TTC549 (cell line): ENCODE measurements around the gene SH3YL1.

ENCODE experiments used
- FAIRE-seq: peaks from 2 replicates; lab custom pipeline; 2012; peaks lifted over from hg19 to GRCh38; lab: Jason Lieb, UNC

SH3YL1 gene, protein sequence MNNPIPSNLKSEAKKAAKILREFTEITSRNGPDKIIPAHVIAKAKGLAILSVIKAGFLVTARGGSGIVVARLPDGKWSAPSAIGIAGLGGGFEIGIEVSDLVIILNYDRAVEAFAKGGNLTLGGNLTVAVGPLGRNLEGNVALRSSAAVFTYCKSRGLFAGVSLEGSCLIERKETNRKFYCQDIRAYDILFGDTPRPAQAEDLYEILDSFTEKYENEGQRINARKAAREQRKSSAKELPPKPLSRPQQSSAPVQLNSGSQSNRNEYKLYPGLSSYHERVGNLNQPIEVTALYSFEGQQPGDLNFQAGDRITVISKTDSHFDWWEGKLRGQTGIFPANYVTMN

DNA sequence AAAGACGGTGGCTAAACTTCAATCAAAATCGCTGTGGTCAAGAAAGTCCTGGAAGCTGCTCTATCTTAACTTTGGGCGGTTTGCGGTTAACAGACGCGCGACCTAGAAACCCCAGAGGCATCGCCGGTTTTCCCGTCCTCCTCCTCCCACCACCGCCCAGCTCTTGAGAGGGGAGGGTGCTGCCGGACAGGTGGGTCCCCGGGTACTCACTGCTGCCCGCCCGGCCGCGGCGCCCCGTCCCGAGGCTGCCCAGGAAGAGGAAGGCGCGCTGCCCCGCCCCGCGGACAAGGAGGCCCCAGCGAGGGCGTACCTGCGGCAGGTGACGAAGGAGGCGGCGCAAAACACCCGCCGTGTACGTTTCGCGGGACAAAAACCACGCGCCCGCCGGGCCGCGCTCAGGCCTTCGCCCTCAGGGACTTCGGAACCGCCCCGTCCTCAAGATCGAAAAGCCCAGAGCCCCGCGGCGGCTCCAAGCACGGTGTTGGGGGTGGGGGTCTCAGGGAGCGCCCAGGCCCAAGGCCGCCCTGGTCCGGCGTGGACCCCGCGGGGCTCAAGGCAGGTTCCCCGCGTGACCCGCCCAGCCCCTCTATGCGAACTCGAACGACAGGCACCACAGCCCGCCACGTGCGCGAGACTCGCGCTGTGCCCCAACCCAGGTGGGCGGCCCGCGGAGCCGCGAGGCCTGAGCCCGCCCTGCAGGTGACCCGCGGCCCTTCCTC, at the start of gene SH3YL1:
Gene SH3YL1 (minus strand): TSS at position 259 of the 719 bp plus-strand sequence. CDS start 48 bp downstream, at position 211.
- FAIRE-seq = no peak

DNA sequence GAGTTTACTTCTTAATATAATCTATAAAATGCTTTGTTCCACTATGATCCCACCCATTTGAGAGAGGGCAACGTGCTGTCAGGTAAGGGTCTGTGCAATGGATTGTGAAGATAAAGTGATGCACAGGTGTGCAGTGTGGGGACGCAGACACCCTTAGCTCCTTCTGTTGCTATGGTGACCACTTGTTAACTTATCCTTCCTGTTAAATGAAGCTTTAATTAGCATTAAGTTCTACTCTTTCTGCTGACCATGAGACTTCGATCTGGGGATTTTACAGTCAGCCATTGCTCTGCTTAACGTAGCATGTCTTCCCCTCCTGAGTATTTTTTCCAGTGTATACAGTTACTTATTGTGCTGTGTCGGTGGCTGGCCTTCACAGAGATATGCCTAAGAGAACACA, 47.2 kb upstream of the SH3YL1 start:
- FAIRE-seq = no peak

DNA sequence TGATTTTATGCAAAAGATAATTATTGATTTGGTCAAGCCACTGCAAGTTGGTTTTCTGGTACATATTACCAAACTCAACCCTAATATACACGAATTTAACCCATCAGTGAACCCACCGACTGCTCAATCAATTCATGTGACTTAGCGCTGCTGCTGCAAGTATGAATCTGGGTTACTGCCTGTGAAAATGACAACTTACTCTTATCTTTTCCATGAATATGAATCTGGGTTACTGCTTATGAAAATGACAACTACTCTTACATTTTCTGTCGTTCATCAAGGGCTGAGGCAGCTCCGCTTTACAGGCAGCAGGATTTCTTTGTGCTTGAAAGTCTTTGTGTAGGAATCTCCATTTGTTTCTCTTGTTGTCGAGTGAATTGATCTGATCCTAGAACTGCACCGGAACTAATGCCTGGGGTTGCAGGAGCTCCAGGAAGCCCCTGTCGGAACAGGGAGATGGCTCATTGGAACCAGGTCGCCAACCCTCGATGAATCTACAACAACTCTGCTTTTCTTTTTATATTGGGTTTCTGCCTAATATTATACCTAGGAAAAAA, 46.2 kb upstream of the SH3YL1 start:
- FAIRE-seq = no peak

DNA sequence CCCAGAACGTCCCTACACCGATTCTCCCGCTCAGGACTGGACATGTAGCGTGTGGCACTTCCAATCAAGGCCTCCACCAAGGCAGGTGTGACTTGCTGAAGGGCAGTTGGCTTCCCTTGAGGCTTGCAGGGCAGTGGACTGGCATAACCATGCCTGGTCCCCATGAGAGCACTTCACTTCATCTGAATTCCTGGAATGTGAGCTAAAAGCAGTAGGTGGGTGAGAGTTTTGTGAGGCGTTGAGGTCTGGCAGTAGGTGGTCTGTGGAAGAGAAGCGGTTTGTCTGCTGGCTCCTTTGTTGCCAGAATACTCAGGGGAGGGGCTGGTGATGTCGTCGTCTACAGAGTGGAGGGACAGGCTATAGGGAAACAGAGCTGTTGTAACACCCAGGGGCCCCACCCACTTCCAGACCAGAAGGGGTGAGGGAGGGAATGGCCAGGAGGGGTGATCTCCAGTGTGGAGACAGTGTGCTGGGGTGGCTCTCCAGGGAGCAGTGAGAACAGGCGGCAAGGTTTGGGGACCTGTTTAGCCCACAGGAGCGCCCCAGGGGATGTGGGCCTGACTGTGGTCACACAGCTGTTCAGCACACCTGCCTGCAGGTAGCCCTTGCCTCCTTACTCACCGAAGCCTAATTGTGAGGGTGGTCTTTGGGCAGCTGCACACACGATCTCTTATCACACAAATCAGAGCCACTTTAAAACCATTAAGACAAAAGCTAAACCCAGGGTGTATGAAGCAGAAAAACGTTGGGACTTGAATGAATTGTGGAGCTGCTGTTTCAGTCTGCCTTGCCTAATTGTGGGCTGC, 45.5 kb upstream of the SH3YL1 start:
- FAIRE-seq = no peak

DNA sequence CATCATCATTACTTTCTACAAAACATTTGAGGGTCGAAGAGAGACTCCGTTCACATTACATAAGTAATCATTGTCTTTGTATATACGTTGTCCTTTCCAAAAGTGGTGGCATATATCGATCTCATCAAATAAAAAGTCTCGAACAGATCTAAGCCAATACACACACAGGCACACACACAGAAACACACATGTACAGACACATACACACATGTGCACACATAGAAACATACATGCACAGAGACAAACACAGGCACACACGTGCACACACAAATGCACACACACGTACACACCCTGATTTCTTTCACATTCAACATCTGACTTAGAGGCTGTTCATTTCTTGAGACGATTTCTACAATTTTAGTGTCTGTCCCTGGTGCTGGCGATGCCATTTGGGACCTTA, 41.5 kb upstream of the SH3YL1 start:
- no peak for FAIRE-seq

DNA sequence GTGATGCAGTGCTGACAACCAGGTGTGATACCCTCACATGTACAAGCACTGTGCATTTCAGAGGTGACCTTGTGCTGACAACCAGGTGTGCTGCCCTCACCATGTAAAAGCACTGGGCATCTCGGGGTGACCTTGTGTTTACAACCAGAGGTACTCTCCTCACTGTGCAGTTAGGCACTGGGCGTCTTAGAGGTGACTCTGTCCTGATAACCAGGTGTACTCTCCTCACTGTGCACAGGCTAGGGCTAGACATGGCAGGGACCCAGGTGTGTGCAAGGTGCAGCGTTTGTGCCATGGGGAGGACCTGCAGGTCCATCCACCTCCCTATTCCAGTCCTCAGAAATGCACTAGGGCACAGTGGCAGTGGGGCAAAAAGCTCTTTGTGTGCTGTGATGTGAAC, 32.5 kb upstream of the SH3YL1 start:
- no peak for FAIRE-seq

DNA sequence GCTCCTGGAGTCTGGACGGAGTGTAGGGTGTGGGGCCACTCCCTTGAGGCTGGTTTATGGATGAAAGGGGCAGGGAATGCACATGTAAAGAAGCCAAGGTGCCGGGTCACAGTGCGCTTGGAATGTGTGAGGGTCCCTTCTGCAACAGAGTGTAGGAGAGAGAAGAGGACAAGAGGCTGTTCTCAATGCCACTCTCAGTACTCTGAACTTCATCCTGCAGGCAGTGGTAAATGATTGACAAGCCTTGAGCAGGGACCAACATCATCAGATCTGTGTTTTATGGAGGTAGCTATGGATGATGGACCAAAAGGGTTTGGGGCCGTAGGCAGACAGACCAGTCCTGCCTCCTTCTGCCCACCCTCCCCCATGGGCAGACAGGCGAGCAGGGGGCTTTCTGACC, 31.3 kb upstream of the SH3YL1 start:
- no peak for FAIRE-seq

DNA sequence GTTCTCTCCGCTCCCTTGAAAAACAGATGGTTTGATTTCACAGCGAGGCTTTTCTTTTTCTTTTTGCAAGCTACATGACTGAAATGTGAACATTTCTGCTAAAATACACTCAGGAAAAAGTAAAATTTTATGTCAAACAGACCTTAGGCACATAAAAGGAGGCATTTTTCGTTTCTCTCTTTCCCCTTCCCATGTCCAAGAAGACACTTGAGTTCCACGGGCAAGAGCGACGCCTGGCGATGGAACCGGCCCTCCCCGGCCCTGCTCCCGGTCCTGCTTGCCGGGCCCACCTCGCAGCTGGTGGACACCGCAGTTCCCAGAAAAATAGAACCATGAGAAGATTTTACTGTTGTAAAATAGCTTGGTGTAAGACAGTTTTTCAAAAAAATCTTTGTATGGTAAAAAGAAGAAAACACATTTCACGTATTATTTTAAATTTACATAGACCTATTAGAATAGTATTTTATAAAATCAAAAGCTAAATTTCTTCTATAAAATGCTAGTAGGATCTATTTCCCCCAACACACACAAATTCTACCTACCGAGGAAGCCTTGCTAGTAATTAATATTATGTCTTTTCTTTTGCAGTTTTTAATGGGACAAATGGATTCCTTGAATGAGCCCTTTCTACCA, 26.4 kb upstream of the SH3YL1 start:
- no peak for FAIRE-seq

DNA sequence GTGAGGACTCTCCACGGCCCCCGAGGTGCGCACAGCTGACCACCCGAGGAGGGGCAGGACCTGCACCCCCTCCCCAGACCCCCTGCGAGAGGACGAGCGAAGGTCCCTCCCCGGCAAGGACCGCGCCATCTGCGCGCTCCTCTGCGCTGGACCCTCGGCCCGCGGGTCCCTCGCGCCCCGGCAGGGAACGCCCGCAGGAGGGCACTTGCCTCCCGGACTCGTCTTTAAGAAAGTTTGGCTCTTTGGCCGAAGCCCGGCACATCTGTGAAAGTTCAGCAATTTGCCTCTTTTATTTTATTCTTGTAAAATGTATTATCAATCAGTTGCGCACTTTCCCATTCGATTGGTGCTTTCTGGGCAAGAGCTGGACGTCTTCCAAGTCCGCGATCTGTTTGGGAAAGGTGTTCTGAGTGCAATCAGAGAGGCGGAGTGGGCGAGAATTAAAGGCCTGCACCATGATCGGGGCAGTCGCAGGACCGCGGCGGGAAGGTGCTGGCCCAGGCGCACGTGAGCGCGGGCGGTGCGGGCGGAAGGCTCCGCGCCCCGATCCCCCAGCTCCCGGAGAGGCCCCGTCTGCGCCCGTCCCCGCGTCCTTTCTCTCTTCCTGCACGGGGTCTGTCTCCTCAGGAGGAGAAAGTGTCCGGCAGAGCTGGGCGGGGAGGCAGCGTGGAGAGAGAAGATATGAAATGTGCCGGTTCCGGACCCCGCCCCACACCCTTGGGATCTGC, 25.7 kb upstream of the SH3YL1 start:
- no peak for FAIRE-seq

DNA sequence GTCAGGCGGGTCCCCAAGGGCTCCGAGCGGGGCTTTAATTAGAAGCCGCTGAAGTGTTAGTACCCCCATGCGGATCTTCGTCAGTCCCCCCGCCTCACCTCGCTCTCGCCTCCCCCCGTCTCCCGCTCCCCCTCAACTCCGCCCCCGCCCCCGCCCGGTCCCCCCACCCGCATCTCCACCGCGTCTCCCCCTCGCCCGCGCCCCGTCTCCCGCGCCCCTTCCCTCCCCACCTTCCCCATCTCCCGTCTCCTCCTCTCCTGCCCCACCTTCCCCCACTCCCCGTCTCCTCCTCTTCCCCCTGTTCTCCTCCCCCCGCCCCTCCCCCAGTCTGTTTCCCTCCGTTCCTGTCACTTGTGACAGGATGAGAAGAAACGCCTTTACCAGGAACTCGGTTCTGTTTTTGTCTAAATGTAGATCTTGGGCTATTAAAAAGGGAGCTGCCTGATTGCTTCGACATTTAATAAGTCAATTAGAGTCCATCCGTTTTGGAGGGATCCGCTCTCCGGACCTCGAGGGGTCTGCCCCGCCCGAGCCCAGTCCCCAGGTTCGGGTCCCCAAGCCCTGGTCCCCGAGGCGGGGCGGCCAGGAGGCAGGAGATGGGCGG, 25.0 kb upstream of the SH3YL1 start:
- no peak for FAIRE-seq

DNA sequence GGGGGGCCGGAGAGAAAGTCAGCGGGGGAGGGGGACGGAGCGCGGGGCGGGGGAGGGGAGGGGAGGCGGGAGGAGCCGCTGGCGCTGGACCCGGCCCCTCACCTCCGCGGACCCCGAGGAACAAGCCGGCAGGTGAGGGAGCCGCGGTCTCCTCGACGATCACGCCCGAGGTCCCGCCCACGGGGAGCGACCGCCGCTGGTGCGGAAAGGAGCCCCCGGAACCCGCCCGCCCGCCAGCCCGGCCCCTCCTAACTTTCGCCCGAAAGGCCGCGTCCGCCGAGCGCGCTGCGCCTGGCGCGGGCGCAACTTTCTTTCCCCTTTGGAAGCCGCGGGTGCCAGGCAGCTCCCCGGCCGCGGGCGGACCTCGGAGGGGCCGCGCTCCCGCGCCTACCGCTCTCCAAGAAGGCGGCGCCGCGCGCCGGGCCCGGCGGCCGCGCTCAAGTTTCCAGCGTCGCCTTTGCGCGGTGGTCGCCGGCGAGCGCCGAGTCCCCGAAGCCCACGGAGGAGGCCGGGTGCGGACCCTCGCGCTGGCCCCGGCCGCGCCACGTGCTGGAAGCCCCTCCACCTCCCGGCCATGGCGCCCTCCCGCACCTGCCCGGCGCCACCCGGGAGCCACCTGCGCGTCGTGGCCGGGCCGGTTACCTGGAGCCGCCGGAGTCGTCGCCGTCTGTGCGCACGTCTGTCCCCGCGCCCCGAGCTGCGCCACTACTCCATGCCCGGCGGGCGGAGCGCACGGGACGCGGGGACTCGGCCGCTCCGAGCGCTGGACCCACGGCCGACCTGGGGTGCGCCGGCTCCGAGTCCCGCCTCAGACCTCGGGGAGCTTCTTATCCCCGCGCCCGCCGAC, 24.3 kb upstream of the SH3YL1 start, which contains the start of gene ALKAL2:
Gene ALKAL2 (minus strand): TSS at position 181 of the 847 bp plus-strand sequence. CDS start 256 bp downstream, outside the sequence.
- FAIRE-seq = no peak

DNA sequence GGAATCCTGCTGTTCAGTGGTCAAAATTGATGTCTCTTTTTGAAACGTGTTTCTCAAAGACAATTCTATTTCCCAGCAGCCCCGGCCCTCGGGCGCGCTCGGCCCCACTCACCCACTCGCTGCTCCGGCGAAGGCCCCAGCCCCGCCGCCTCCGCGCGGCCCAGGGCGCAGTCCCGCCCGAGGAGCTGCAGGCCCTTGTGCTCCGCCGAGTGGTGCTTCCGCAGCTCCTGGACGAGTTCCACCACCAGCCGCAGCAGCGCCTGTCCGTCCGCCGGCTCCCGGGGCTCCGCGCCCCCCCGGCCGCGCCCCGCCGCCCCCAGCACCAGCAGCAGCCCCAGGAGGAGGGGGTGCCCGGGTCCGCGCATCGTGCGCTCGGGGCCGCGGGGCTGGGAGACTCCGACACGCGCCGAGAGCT, 23.6 kb upstream of the SH3YL1 start:
- no peak for FAIRE-seq

DNA sequence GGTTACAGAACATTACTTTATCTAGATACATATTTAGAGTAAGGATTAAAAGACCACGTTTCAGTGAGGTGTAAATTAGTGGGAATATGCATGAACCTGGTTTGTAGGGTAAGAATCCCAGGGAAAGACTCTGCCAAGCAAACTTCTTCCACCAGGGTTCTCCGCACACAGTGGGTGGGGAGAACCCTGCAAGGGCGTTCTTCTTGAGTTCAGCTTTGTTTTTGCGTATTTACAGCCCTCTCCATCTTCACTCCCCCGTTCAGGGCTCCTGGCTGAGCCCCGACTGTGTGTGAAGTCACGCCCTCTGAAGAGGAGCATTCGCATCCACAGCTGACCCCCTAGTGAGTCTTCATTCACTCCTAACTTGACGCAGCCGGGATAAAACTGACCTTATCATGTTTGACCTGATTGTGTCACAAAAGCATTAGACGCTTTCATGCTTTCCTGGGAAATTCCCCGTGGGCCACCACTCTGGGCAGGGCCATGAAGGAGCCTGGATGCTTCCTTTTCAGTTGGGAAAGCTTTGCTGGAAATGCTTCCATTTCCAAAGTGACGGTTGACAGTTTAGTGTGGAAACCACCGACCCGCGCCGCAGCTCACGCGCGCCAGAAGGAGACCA, 23.1 kb upstream of the SH3YL1 start:
- FAIRE-seq = no peak

DNA sequence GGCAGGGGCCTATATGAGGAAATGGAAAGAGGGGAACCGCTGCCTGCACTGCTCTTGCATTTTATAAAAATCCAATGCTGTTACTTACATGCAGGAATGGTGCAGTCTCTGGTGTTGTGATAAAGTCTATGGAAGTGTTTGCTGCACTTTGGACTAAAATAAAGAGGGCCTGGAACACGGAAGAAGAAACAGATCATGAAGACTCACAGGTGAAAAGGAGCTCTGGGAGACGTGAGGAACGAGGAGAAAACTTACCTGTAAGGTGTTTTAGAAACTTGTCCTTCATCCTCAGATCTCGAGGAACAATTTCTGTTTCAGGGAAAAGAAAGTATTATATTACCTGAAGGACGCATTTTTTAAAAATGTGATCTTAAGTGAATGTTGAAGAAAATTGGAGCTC, 22.2 kb upstream of the SH3YL1 start:
- no peak for FAIRE-seq

DNA sequence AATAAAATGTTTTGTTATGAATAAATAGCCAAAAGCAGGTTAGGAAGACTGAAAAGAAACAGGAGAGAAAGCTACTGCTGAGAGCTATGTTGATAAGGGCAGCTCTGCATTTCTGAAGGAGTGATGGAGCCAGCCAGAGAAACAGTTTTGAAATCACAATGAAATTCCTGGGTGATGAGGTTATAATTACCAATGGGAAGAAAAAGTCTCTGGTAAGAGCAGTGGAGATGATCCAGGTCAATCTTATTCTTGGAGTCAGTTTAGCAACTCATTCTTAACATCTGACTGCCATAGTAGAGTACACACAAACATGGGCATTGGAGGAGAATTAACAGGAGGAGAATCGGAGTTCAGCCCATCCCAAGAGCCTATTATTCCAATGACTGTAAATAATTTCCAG, 21.7 kb upstream of the SH3YL1 start:
- no peak for FAIRE-seq

DNA sequence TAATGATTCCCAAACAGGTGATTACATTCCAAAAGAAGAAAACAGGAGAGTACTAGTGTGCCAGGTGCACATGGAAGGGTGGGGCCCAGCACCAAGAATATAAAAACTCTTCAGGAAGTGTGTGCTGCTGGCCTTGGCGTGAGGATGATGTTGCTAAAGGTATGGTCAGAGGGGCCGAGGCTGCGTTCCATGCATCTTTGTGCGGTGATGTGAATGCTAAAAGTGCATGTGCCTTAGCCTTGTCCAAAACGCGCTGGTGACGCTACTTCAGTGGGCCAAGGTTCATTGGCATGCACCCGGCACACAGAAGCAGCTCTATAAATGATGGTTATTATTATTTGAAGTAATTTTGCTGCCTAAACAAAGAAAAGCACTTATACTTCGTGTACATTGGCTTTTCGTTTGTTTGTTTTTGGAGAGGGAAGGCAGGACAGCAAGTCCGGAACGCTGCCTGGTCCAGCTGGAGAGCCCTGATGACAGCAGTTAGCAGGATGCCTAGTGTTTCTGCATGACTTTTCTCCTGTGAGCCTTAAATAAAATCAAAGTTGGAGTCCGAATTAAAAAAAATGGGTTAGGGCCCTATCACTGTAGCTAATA, 21.2 kb upstream of the SH3YL1 start:
- FAIRE-seq = no peak

DNA sequence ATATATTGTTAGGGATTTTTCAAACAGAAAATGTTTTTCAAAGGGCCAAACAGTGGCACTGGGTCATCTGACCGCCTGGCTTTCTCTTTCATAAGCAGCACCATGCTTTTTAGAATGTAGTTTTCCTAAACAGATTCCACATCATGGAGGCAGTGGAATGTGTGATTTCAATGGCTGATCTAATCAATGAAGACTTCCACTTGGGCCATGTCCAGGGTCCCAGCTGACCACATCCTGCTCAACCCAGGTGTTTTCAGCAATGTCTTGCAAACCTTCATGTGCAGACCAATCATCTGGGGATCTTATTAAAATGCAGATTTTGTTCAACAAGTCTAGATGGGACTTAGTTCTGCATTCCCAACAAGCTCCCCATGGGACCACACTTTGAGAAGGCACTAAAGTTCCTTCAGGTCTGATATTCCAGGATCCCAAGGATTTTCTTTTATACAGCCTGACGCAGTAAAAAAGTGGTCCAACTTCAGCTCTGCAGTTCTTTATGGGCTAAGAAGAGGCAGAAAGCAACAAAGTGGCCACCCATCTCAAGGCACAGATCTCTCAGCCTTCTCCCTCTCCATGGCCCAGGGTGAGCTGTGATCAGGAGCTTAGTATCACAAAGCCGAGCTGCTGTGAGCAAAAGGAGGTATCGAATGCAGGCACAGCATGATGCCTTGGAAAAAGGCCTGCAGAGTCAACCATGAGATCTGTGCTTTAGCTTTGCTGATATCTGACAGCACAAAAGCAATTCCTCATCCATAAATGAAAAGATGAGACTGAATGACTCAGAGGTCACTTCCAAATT, 20.4 kb upstream of the SH3YL1 start:
- FAIRE-seq = no peak
